HG03135 (cell line): Measurements from ENCODE around the gene GFRA1.

Experiments used
- ATAC-seq: cut with Tn5 transposase; IDR thresholded peaks from one replicate; pipeline ENCODE4 v1.9.1; 2021; ENCODE audit warnings: mild to moderate bottlenecking, moderate library complexity; ENCODE audit not compliant: unreplicated experiment

Gene GFRA1

GRCh38 chr10:116109481-116109880, 163.5 kb downstream of the GFRA1 start:
- ATAC-seq: no peak

- no peak for ATAC-seq
Measured at GRCh38 chr10:116108095-116108494, 164.9 kb downstream of the GFRA1 start.

- no peak for ATAC-seq
Measured at GRCh38 chr10:116106611-116107010, 166.4 kb downstream of the GFRA1 start.

- ATAC-seq: no peak
Measured at GRCh38 chr10:116105264-116105663, 167.7 kb downstream of the GFRA1 start.

- ATAC-seq: no peak
Measured at GRCh38 chr10:116104210-116104932, 168.6 kb downstream of the GFRA1 start.

- no peak for ATAC-seq
Measured at GRCh38 chr10:116103668-116104067, 169.3 kb downstream of the GFRA1 start.

- ATAC-seq: no peak
Measured at GRCh38 chr10:116101616-116102315, 171.2 kb downstream of the GFRA1 start.

- ATAC-seq: no peak
Measured at GRCh38 chr10:116100984-116101383, 172.0 kb downstream of the GFRA1 start.

GRCh38 chr10:116099023-116099420, 174.0 kb downstream of the GFRA1 start:
- ATAC-seq: no peak

- no peak for ATAC-seq
Measured at GRCh38 chr10:116098411-116099022, 174.5 kb downstream of the GFRA1 start.

- ATAC-seq: no peak
Measured at GRCh38 chr10:116097239-116097784, 175.7 kb downstream of the GFRA1 start.

- no peak for ATAC-seq
Measured at GRCh38 chr10:116096526-116096925, 176.5 kb downstream of the GFRA1 start.

- ATAC-seq: no peak
Measured at GRCh38 chr10:116094356-116094755, 178.7 kb downstream of the GFRA1 start.

GRCh38 chr10:116093031-116093430, 180.0 kb downstream of the GFRA1 start:
- no peak for ATAC-seq

GRCh38 chr10:116088985-116089384, 184.0 kb downstream of the GFRA1 start:
- no peak for ATAC-seq

- ATAC-seq: no peak
Measured at GRCh38 chr10:116085323-116085722, 187.7 kb downstream of the GFRA1 start.

- no peak for ATAC-seq
Measured at GRCh38 chr10:116084161-116084560, 188.8 kb downstream of the GFRA1 start.

- ATAC-seq: no peak
Measured at GRCh38 chr10:116083226-116083762, 189.7 kb downstream of the GFRA1 start.

GRCh38 chr10:116082762-116083161, 190.2 kb downstream of the GFRA1 start:
- no peak for ATAC-seq

- no peak for ATAC-seq
Measured at GRCh38 chr10:116082206-116082605, 190.8 kb downstream of the GFRA1 start.

GRCh38 chr10:116080553-116080952, 192.5 kb downstream of the GFRA1 start:
- no peak for ATAC-seq
